C4-2B (cell line): ENCODE results near the gene UBL5.

ENCODE experiments used
- ZFX ChIP-seq: fragments of 450-650 bp; IDR thresholded peaks from 2 replicates; pipeline ENCODE4 v1.6.1; 2017
- TF ChIP-seq, protein P1 (sequence below): fragments of 450-650 bp; conservative IDR thresholded peaks from 2 replicates; pipeline ENCODE4 v1.5.1; 2017; ENCODE audit warnings: mild to moderate bottlenecking

GRCh38 chr19:9828551-9829063 is 889 bp downstream of the UBL5 start:
- no peak for TF ChIP-seq ZFX
- TF ChIP-seq, protein P1, sequence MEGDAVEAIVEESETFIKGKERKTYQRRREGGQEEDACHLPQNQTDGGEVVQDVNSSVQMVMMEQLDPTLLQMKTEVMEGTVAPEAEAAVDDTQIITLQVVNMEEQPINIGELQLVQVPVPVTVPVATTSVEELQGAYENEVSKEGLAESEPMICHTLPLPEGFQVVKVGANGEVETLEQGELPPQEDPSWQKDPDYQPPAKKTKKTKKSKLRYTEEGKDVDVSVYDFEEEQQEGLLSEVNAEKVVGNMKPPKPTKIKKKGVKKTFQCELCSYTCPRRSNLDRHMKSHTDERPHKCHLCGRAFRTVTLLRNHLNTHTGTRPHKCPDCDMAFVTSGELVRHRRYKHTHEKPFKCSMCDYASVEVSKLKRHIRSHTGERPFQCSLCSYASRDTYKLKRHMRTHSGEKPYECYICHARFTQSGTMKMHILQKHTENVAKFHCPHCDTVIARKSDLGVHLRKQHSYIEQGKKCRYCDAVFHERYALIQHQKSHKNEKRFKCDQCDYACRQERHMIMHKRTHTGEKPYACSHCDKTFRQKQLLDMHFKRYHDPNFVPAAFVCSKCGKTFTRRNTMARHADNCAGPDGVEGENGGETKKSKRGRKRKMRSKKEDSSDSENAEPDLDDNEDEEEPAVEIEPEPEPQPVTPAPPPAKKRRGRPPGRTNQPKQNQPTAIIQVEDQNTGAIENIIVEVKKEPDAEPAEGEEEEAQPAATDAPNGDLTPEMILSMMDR: no peak
